T1000 (cell line): Measurements from ENCODE around the gene NSMCE1.
"Not testable (repeated sequence)": the region's sequence is repeated elsewhere in the genome, so short reads cannot be mapped to it uniquely, and the experiment has no call there.

Source experiments
- DNase-seq: peaks from one replicate; lab custom pipeline; 2025; ENCODE audit warnings: mixed read lengths; lab: John Stamatoyannopoulos, UW

NSMCE1 gene

DNA sequence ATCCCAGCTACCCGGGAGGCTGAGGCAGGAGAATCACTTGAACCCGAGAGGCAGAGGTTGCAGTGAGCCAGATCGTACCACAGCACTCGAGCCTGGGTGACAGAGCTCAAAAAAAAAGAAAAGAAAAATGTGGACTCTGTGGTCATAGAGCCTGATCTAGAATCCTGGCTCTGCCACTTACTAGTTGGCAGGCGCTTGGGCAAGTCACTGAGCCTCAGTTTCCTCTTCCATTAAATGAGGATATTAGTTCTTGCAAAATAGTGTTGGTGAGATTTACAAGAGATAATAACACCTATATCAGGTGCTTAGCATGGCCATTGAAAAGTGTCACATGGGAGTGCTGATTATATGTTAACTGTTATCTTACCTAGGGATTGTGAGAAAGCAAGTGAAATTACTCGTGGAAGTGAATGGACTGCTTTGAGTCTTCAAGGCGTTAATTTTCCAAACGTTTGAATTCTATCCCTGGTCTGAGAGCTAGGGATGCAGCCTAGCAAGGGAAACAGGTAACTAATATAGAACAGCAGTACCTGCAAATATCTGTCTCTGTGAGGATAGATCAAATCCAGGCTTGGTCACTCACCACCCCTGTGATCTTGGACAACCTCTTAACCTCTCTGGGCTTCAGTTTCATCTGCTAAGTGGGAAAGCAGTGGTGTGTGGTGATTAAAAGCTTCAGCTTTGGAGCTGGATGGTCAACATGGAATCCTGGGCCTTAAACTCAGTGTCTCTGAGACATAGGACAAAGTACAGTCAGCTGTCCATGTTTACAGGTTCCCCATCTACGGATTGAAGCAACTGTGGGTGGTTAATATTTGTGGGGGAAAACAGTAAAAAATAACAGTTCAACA, 953 bp upstream of the NSMCE1 start:
- no peak for DNase-seq

DNA sequence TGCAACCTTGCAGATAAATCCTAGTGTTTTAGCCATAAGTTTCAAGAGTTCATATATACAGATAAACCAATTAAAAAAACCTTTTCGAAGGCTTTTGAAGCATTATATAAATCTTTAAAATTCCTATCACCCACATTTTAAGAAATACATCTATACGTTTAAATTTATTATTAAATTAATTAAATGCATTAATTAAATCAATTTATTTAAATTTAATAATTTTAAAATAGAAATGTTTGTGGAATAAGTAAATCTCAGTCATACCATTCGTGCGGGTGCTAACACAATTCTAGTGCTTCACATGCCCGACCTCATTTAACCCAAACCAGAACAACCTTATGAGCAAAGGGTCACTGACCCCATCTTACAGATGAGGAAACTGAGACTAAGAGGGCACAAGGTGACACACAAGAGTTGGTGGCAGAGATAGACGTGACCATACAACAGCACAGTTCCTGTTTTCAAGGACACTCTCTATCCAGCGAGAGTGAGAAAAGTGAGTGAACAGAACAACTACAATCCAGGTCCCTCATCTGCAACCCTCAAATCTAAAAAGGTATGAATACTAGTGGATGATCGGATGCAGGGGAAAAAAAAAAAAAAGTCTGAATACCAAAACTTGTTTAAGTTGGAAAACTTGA, 1.4 kb downstream of the NSMCE1 start:
- no peak for DNase-seq

DNA sequence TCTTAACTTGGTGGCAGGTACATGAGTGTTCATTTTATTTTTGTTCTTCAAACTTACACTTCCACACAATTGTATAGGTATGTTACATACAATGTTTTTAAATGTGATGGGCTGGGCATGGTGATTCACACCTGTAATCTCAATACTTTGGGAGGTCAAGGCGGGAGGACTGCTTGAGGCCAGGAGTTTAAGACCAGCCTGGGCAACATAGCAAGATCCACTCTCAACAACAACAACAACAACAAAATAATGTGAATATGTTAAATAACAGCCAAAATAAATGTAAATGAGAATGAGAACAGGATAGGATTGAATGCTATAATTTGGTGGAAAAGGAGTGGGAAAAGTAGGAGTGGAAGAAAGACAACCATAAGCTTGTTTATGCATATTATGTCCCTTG, 2.6 kb downstream of the NSMCE1 start:
- no peak for DNase-seq

DNA sequence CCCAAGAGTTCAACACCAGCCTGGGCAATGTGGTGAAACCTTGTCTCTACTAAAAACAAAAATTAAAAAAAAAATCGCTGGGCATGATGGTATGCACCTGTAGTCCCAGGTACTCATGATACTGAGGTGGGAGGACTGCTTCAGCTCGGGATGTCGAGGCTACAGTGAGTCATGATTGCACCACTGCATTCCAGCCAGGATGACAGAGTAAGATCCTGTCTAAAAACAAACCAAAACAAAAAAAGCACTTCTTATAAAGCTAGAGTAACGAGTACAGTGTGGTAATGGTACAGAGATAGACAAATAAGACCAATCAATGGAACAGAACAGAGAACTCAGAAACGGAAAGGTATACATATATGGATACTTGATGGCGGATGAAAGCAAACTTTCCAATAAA, 4.4 kb downstream of the NSMCE1 start:
- DNase-seq: no peak

DNA sequence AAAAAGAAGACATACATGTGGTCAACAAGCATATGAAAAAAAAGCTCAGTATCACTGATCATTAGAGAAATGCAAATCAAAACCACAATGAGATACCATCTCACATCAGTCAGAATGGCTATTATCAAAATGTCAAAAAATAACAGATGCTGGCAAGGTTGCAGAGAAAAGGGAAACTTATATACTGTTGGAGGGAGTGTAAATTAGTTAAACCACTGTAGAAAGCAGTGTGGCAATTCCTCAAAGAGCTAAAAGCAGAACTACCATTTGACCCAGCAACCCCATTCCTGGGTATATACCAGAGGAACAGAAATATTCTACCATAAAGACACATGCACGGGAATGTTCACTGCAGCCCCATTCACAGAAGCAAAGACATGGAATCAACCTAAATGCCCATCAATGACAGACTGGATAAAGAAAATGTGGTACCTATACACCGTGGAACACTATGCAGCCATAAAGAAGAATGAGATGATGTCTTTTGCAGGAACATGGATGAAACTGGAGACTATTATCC, 5.6 kb downstream of the NSMCE1 start:
- DNase-seq: not testable (repeated sequence)

DNA sequence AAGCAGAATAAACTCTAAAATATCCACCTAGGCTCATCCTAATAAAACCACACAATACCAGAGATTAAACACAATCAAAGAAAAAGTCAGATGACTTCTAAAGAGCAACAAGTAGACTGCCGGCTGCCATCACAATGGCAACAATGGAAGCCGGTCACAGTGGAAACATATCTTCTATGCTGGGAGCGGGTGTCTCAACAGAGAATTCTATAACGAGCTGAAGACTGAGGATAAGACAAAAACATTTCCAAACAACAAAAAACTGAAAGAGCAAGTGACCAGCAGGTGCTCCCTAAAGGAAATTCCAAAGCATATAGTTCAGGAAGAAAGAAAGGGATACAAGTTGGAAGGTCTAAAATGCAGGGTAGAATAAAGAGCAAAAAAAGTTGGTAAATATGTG, 8.9 kb downstream of the NSMCE1 start:
- no peak for DNase-seq

DNA sequence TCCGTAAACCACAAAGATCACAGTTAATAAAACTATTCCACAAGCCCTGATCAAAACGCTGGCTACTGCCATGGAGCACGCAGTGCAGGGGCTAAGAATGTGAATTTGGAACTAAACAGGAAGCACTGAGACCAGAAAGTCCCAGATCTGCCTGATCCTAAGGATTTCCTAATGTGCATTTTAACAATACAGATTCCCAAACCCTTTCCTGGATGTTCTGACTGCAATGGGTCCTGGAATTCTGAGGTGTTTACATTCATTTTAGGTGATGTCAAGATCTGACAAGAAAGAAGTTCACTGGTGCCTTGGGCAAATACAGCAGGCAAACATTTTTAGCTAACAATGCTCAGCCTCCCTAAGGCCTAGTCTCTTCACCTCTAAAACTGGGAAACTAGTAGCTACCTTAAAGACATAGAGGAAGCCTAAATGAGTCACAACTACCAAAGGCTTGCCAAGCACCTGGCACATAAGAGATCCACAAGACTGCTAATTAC, 10.3 kb downstream of the NSMCE1 start:
- no peak for DNase-seq

DNA sequence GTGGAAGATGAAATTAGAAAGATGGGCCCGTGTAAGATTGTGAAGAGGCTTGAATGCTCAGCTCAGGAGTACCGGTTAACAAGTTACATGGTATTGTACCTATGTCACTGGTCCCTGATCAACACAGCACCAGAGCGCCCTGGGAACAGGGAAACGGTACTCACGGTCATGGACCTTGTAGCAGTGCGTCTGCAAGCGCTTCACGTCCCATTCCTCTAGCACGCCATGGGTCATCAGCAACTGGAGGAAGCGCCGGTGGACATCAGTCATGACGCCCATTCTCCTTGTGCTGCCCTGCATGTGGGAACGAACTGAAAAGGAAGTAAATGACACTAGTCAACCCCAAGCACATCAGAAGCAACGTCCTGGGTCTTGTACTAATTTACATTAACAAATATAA, 11.3 kb downstream of the NSMCE1 start:
- no peak for DNase-seq

DNA sequence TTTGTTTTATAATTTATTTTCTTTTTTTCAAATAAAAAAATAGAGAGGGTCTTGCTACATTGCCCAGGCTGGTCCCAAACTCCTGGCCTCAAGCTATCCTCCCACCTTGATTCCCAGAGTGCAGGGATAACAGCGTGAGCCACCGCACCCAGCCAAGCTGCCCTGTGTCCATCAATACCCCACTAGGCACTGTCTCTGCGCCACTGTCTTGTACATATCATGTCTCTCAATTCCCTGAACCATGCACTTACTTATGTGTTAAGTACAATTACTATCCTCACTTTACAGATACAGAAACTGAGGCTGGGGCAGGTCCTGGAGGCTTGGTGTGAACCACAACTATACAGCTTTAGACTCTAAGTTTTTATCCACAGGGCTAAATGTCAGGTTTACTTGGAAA, 11.7 kb downstream of the NSMCE1 start:
- DNase-seq: no peak

DNA sequence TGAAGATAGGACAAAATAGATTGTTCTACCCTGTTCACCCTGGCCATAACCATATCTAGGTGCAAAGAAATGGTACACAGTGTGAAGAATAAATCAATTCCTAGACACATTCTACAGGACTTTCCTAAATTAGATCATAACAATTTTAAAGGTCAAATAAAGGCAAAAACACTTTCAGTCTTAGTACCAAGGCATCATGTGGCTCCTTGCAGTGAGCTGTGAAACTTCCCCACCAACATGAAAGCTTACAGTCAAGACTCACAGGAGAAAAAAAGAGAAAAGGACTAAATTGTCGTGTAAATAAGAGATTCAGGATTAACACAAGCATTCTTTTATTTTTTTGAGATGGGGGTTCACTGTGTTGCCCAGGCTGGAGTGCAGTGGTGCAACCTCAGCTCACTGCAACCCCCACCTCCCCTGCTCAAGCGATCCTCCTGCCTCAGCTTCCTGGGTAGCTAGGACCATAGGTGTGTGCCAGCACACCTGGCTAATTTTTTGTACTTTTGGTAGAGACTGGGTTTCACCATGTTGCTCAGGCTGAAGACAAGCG, 14.2 kb downstream of the NSMCE1 start:
- DNase-seq: no peak

DNA sequence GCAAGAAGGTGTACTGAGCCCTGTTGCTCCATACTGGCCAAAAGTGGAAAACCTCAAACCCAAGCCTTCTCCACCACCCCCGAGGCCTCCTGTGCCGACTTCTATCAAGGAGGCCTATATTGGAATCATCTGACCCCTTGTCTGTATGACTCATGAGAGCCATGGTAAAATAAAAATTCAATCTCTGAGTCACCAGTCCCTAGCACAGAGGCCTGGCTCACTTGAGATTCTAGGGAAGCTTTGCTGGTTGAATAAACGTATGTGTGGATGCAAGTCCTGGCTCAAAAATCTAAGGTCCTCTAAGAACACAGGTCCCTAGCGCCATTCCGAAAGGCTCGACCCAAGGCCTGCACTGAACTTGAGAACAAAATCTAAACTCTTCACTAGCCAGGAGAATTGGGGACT, 15.0 kb downstream of the NSMCE1 start:
- DNase-seq: peak; percentile 26

DNA sequence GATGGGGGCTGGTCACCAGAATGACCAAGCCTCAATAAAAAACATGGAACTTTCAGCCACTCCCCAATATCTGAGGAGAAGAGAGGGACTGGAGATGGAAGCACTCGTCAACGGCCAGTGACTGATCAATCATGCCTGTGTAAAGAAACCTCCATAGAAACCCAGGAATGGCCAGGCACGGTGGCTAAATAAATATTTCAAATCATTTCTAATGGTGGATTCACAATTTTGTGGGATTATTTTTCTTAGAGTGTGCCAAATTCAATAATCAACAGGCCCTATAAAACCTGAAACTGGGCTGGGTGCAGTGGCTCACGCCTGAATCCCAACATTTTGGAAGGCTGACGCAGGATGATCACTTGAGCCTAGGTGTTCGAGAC, 16.4 kb downstream of the NSMCE1 start:
- no peak for DNase-seq

DNA sequence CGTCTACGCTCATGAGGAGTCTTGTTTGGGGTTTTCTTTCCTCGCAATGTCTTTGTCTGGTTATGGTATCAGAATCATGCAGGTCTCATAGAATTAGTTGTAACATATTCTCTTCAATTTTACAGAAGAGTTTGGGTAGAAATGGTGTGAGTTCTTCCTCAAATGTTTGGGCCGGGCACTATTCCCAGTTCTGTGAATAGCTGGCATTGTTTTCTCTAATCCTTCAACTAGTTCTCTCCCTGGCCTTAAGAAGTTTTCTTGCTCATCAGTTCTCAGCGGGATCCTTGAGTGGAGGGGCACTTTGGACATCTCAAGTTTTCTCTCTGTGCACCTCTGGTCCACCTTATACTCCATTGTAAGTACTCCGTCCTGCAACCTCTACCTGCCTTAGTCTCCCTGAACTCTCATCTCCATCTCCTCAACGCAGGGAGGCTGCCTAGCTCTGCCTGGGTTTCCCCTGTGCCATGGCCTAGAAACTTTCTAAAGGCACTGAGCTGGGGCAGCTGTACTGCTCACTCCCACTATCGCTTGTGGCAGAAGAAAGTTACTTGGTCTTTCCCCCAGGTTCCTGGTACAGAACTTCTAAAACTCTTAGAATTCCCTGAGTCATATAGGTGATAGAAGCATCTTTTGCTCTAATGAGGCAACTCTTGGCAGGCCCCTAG, 16.9 kb downstream of the NSMCE1 start:
- DNase-seq: no peak

DNA sequence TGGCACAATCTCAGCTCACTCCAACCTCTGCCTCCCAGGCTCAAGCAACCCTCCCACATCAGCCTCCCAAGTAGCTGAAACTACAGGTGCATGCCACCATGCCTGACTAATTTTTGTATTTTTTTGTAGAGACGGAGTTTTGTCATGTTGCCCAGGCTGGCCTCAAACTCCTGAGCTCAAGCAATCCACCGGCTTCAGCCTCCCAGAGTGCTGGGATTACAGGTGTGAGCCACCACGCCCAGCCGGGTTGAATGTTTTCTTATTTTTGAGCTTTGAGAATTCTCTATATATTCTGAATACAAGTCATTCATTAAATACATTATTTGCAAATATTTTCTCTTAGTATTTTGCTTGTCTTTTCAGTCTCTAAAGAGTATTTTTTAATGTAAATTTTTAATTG, 19.7 kb downstream of the NSMCE1 start:
- DNase-seq: not testable (repeated sequence)

DNA sequence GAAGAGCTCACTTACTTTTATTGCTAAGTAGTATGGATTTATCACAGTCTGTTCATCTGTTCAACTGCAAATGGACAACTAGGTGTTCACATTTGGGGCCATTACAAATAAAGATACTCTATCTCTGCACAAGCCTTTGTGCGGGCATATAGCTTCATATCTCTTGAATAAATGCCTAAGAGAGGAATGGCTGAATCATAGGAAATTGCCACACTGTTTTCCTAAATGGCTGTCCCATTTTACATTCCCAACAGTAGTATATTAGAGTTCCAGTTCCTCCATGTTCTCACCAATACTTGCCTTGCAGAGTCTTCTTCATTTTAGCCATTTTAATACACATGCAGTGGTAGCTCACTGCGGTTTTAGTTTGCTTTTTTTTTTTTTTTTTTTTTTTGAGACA, 20.5 kb downstream of the NSMCE1 start:
- no peak for DNase-seq

DNA sequence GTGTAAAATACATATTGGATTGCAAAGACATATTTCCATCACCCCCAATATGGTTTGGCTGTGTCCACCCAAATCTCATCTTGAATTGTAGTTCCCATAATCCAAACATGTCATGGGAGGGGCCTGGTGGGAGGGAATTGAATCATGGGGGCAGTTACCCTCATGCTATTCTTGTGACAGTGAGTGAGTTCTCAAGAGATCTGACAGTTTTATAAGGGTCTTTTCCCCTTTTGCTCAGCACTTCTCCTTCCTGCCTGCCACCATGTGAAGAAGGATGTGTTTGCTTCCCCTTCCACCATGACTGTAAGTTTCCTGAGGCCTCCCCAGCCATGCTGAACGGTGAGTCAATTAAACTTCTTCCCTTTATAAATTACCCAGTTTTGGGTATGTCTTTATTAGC, 21.5 kb downstream of the NSMCE1 start:
- DNase-seq: not testable (repeated sequence)

DNA sequence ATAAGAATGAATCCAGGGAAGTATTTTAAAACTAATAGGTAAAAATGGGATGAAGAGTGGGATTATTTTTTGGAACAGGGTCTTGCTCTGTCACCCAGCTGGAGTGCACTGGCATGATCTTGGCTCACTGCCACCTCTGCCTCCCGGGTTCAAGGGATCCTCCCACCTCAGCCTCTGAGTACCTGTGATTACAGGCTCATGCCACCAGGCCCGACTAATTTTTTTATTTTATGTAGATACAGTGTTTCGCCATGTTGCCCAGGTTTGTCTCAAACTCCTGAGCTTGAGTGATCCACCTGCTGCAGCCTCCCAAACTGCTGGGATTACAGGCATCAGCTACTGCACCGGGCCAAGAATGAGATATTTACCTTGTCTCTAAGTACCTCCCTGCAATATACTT, 22.1 kb downstream of the NSMCE1 start:
- DNase-seq: no peak

DNA sequence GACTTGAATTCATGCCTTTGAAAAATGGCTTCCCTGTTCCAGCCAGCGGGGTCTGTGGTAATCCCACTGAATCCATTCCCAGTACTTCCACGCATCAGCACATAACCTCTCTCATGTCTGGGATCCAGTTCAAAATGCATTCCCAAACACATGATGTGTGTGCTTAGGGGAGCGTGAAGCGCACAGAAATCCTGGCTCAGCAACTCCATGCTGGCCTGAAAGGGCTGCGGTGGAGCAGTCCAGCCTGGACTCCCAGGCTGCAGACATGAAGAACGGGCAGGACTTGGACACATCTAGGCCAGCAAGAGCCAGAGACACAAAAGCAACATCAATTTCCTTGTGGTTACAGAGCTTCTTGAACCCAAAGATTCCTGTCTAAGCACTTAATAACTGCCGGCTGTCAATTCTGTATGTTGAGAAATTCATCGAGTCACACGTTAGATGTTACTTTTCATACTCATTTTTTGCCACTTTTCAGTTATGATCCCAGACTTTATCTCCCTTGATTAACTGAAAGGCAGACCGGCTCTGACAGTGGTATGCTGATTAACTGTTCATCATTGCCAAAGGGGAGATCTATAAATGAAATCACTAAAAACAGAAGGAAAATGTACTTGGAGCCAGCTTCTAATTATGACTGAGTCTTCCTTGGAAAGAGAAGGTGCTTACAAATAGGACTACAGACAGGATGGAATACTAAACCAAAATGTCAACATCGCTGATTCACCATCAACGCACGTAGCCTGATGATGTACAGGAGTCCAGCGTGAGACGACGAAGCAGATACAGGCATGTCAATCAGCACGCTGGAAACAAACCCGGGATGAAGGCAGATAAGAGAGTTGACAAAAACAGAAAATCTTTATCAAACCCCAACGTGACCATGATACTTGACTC, 23.0 kb downstream of the NSMCE1 start:
- peak; percentile 25 for DNase-seq

DNA sequence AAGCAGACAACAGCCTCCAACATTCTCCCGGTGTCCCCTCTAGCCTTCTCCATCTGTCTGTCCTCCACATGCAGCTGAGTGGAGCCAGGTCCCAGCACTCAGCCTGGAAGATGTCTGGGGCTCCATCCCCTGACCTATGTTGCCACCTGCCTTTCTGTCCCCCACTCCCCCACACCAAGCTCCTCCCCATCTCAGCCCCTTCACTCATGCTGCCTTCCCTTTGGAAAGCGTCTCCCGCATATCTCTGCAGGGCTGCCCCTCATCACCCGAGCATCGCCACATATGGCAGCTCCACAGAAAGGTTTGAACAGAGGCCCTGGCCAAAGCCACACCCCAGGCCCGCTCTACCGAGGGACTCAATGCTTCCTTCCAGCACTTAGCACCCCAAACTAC, 24.2 kb downstream of the NSMCE1 start:
- DNase-seq: no peak

DNA sequence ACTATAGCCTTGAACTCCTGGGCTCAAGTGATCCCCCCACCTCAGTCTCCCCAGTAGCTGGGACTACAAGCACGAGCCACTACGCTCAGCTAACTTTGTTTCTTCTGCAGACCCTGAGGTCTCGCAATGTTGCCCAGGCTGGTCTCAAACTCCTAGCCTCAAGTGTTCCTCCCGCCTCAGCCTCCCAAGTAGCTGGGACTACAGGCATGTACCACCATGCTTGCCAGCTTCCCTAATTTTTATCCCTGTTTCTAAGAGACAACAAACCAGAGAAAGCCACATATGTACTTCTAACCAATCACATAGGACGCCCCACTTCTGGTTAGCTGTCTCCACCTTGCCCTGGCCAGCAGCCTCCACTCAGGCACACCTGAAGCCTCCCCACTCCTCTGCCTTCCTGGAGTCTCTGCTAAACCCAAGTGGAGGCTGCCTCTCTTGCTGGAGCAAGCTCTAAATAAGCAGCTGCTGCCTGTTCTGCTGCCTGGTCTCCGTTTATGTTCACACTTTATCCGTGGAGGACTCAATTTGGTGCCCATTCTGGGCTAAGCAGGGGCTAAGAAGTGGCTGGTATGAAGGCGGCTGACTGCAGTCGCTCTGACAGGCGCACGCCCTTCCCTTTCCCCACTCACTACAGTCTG, 24.7 kb downstream of the NSMCE1 start:
- DNase-seq: no peak
